GM20431 (cell line): ENCODE results near the gene TRPM2.

ENCODE experiments used
- in situ Hi-C: fragments of 300-500 bp; cut with MseI, MboI; formaldehyde crosslinking; loops from one replicate; pipeline ENCODE4 v1.15.0; 2020; ENCODE audit warnings: low sequenced_read_pairs; ENCODE audit not compliant: unreplicated experiment

TRPM2 gene

GRCh38 chr21:44321846-44322450 is 31.5 kb upstream of the TRPM2 start:
- in situ Hi-C loops = no loop called here

- in situ Hi-C loops = no loop called here
These were observed 30.6 kb upstream of the TRPM2 start for GRCh38 chr21:44322621-44323325.

- in situ Hi-C loops = no loop called here
These were observed 29.8 kb upstream of the TRPM2 start for GRCh38 chr21:44323591-44323990.

GRCh38 chr21:44324106-44324853 is 29.1 kb upstream of the TRPM2 start:
- in situ Hi-C loops = no loop called here

- in situ Hi-C loops = loop anchor here (25.0 kb wide), 1 partner anchor 113 kb away; no protein-coding TSS in a partner anchor
These were observed 28.6 kb upstream of the TRPM2 start for GRCh38 chr21:44324854-44325107.

GRCh38 chr21:44325386-44326271 is 27.8 kb upstream of the TRPM2 start:
- in situ Hi-C loops = loop anchor here (25.0 kb wide), 1 partner anchor 112 kb away; no protein-coding TSS in a partner anchor

- in situ Hi-C loops = loop anchor here (25.0 kb wide), 1 partner anchor 111 kb away; no protein-coding TSS in a partner anchor
These were observed 27.2 kb upstream of the TRPM2 start for GRCh38 chr21:44326272-44326647.

- in situ Hi-C loops = loop anchor here (25.0 kb wide), 1 partner anchor 110 kb away; no protein-coding TSS in a partner anchor
These were observed 26.5 kb upstream of the TRPM2 start for GRCh38 chr21:44326716-44327602.

- in situ Hi-C loops = loop anchor here (25.0 kb wide), 1 partner anchor 110 kb away; no protein-coding TSS in a partner anchor
These were observed 25.8 kb upstream of the TRPM2 start for GRCh38 chr21:44327603-44327974.

GRCh38 chr21:44328242-44328895 is 25.1 kb upstream of the TRPM2 start:
- in situ Hi-C loops = loop anchor here (25.0 kb wide), 1 partner anchor 109 kb away; no protein-coding TSS in a partner anchor

GRCh38 chr21:44329086-44329889 is 24.1 kb upstream of the TRPM2 start:
- in situ Hi-C loops = loop anchor here (25.0 kb wide), 1 partner anchor 108 kb away; no protein-coding TSS in a partner anchor

- in situ Hi-C loops = loop anchor here (25.0 kb wide), 1 partner anchor 107 kb away; no protein-coding TSS in a partner anchor
These were observed 23.3 kb upstream of the TRPM2 start for GRCh38 chr21:44329971-44330681.

- in situ Hi-C loops = loop anchor here (25.0 kb wide), 1 partner anchor 107 kb away; no protein-coding TSS in a partner anchor
These were observed 22.7 kb upstream of the TRPM2 start for GRCh38 chr21:44330698-44331097.

GRCh38 chr21:44331209-44331608 is 22.2 kb upstream of the TRPM2 start:
- in situ Hi-C loops = loop anchor here (25.0 kb wide), 1 partner anchor 106 kb away; no protein-coding TSS in a partner anchor

GRCh38 chr21:44331650-44332307 is 21.6 kb upstream of the TRPM2 start:
- in situ Hi-C loops = loop anchor here (25.0 kb wide), 1 partner anchor 106 kb away; no protein-coding TSS in a partner anchor

GRCh38 chr21:44332383-44332782 is 21.0 kb upstream of the TRPM2 start:
- in situ Hi-C loops = loop anchor here (25.0 kb wide), 1 partner anchor 105 kb away; no protein-coding TSS in a partner anchor
